Ascending aorta (tissue), 2 donors: ENCODE measurements around the gene WDR76. TPM values are rescaled to one million over a fixed set of nuclear protein-coding genes. Genes with fewer than 3 reads are reported as not detected.
"Not testable (repeated sequence)": the region's sequence is repeated elsewhere in the genome, so short reads cannot be mapped to it uniquely, and the experiment has no call there.

Experiments
- DNase-seq, 2 donors: peaks; one replicate each; pipeline ENCODE4 v3.0.0-alpha.2; 2019; ENCODE audit warnings: low spot score in 2 of 2
- H3K27ac ChIP-seq, 2 donors: fragments of 200-600 bp; sonication (generic); one replicate each; pipeline ENCODE4 v1.5.1; 2016 to 2017; ENCODE audit warnings: mild to moderate bottlenecking in 1 of 2
- H3K27me3 ChIP-seq: fragments of 200-600 bp; sonication (generic); one replicate; pipeline ENCODE4 v1.5.1; 2017
- H3K36me3 ChIP-seq, 2 donors: fragments of 200-600 bp; sonication (generic); one replicate each; pipeline ENCODE4 v1.5.1; 2016
- H3K4me1 ChIP-seq, 2 donors: fragments of 200-600 bp; sonication (generic); one replicate each; pipeline ENCODE4 v1.5.1; 2016 to 2017; ENCODE audit warnings: mild to moderate bottlenecking in 1 of 2
- H3K4me3 ChIP-seq, 2 donors: fragments of 200-600 bp; sonication (generic); one replicate each; pipeline ENCODE4 v1.5.1; 2016 to 2017; ENCODE audit warnings: mild to moderate bottlenecking in 1 of 2
- H3K9me3 ChIP-seq, 2 donors: fragments of 200-600 bp; sonication (generic); one replicate each; pipeline ENCODE4 v1.5.1; 2016
- CTCF ChIP-seq, 3 experiments: fragments of 200-600 bp in 2 of 3; fragments of 450-650 bp in 1 of 3; sonication (generic) in 2 of 3; IDR thresholded peaks; one replicate each; pipeline ENCODE4 v1.5.1; 2016 to 2019; ENCODE audit warnings: antibody characterized with exemption in 3 of 3, mild to moderate bottlenecking in 1 of 3, moderate library complexity in 1 of 3
- intact Hi-C: fragments of 100-400 bp; cut with DNase I; formaldehyde crosslinking; loops from one replicate; pipeline ENCODE4 v1.15.1; 2023
- total RNA-seq: library from RNA; depleted of rRNA; stranded (reverse); fragments of >200 nt; gene quantifications from one replicate; pipeline ENCODE4 v1.1.0, GENCODE V29; 2016

WDR76 gene
- total RNA-seq, 1 donor from 2014 or later, result 5.2 TPM

DNA sequence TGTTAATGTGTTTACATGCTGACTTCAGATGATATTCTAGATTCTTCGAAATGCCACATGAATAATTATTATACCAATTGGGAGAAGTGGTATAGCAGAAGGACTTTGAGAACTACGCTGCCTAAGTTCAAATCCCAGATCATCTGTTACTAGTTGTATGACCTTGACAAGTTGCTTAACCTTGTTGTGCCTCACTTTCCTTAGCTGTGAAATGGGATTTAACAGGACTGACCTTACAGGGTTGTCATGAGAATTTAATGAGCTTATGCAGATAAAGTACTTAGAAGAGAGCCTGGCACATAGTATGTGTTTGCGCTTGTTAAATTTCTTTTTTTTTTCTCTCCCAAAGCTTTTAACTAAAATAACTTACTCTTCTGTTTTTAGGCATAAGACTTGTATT, 24.4 kb downstream of the WDR76 start:
- DNase-seq, result no peak
- peaks cover 3 to 21% of the 10 kb centered on the region in 2 donors for H3K36me3 ChIP-seq
- intact Hi-C loops, result no loop called here
- H3K4me1 ChIP-seq, result no peaks in the 10 kb centered on the region
- H3K4me3 ChIP-seq, result no peak overlapping the region
- no peaks in the 10 kb centered on the region for H3K9me3 ChIP-seq
- H3K27me3 ChIP-seq, result no peaks in the 10 kb centered on the region
- no peak overlapping the region for H3K27ac ChIP-seq
- TF ChIP-seq CTCF (IDR thresholded peaks at IDR 0.05), result no peak

DNA sequence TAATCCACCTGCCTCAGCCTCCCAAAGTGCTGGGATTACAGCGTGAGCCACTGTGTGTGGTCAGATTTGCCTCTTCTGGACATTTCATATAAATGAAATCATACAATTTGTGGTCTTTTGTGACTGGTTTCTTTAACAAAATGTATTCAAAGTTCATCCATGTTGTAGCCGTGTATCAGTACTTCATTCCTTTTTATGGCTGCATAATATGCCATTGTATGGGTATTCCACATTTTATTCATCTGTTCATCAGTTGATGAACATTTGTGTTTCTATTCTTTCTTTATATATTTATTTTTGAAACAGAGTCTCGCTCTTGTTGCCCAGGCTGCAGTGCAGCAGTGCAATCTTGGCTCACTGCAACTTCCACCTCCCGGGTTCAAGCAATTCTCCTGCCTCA, 25.8 kb downstream of the WDR76 start:
- no peak for DNase-seq
- intact Hi-C loops, result no loop called here
- TF ChIP-seq CTCF (IDR thresholded peaks at IDR 0.05), result no peak
- Histone ChIP-seq H3K27ac (no peak overlapping the region), H3K4me3 (no peak overlapping the region), H3K27me3 (no peaks in the 10 kb centered on the region), H3K36me3 (peaks cover 3 to 24% of the 10 kb centered on the region in 2 donors), H3K9me3 (no peaks in the 10 kb centered on the region), H3K4me1 (no peaks in the 10 kb centered on the region)

DNA sequence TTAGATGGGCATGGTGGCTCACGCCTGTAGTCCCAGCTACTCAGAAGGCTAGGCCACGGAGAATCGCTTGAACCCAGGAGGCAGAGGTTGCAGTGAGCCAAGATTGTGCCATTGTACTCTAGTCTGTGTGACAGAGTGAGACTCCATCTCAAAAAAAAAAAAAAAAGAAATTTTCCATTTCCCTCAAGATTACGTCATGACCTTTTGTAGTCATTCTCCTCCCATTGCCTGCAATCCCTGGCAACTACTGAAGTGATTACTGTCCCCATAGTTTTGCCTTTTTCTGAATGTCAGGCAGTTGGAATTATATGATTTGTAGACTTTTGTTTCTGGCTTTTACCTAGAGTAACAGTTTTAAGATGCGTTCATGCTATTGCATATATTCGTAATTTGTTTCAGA, 28.0 kb downstream of the WDR76 start:
- TF ChIP-seq CTCF (IDR thresholded peaks at IDR 0.05), result no peak
- no peaks in the 10 kb centered on the region for H3K9me3 ChIP-seq
- H3K27ac ChIP-seq, result no peak overlapping the region
- no peak overlapping the region for H3K4me3 ChIP-seq
- DNase-seq, result no peak
- peaks cover 3 to 40% of the 10 kb centered on the region in 2 donors for H3K36me3 ChIP-seq
- H3K27me3 ChIP-seq, result no peaks in the 10 kb centered on the region
- intact Hi-C loops, result no loop called here
- H3K4me1 ChIP-seq, result no peaks in the 10 kb centered on the region

DNA sequence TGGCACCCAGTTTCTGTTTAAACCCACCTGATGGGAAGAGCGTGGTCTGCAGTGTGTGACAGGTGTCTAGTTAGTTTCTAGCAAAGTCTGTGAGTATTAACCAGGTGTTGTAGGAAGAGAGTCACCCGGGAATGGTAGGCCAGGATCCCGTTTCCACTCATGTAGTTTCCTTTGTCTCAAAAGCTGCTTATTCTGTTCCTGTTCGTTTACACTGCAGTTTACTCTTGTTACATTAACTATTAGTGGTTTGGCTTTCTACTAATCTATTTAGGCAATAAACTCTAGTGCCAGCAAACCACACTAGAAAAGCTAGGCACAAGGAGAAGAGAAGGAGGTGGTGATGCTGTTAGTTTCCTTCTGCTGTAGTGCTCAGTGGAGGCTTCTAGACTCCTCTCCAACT, 32.7 kb downstream of the WDR76 start:
- no peak overlapping the region for H3K27ac ChIP-seq
- no peak overlapping the region for H3K4me3 ChIP-seq
- peaks cover 0 to 32% of the 10 kb centered on the region in 2 donors for H3K36me3 ChIP-seq
- no peaks in the 10 kb centered on the region for H3K27me3 ChIP-seq
- no peaks in the 10 kb centered on the region for H3K4me1 ChIP-seq
- H3K9me3 ChIP-seq, result no peaks in the 10 kb centered on the region
- no peak for DNase-seq
- intact Hi-C loops, result no loop called here
- no peak for TF ChIP-seq CTCF (IDR thresholded peaks at IDR 0.05)

GRCh38 chr15:43866636-43867035, 39.8 kb downstream of the WDR76 start:
- DNase-seq, intact Hi-C loops, H3K4me3 ChIP-seq, H3K9me3 ChIP-seq, H3K27me3 ChIP-seq, H3K4me1 ChIP-seq, H3K27ac ChIP-seq: not testable (repeated sequence)
- peaks cover 0 to 15% of the 10 kb centered on the region in 2 donors for H3K36me3 ChIP-seq

GRCh38 chr15:43867096-43867495, 40.3 kb downstream of the WDR76 start:
- intact Hi-C loops, result no loop called here
- no peaks in the 10 kb centered on the region for H3K27me3 ChIP-seq
- H3K4me3 ChIP-seq, result no peak overlapping the region
- H3K27ac ChIP-seq, result no peak overlapping the region
- no peaks in the 10 kb centered on the region for H3K9me3 ChIP-seq
- no peak for TF ChIP-seq CTCF (IDR thresholded peaks at IDR 0.05)
- peaks cover 0 to 15% of the 10 kb centered on the region in 2 donors for H3K36me3 ChIP-seq
- no peak for DNase-seq
- no peaks in the 10 kb centered on the region for H3K4me1 ChIP-seq
